Esophagus muscularis mucosa (tissue), 3 donors: ENCODE results near the gene FUT4.

ENCODE experiments used
- CTCF ChIP-seq, 3 experiments: fragments of 200-600 bp in 2 of 3; fragments of 450-650 bp in 1 of 3; sonication (generic) in 2 of 3; IDR thresholded peaks; one replicate each; pipeline ENCODE4 v1.5.1; 2017 to 2019; ENCODE audit warnings: antibody characterized with exemption in 3 of 3, mild to moderate bottlenecking in 2 of 3, moderate library complexity in 1 of 3
- POLR2A ChIP-seq: fragments of 450-650 bp; IDR thresholded peaks from one replicate; pipeline ENCODE4 v1.6.1; 2017; ENCODE audit warnings: antibody characterized with exemption, moderate library complexity, mild to moderate bottlenecking, low read depth
- POLR2AphosphoS5 ChIP-seq, 2 donors: sonication (generic); formaldehyde crosslinking; IDR thresholded peaks; one replicate each; pipeline ENCODE4 v1.6.1; 2017; ENCODE audit warnings: antibody characterized with exemption in 2 of 2

GRCh38 chr11:94586978-94587377, 43.3 kb downstream of the FUT4 start:
- TF ChIP-seq POLR2A (no peak), CTCF (IDR thresholded peaks at IDR 0.05) (no peak), POLR2AphosphoS5 (IDR thresholded peaks at IDR 0.05) (no peak)
